HG02981 (cell line): Measurements from ENCODE around the gene PAX5.

Experiments
- ATAC-seq: cut with Tn5 transposase; IDR thresholded peaks from one replicate; pipeline ENCODE4 v1.9.1; 2021; ENCODE audit warnings: mild to moderate bottlenecking, moderate library complexity; ENCODE audit not compliant: unreplicated experiment

Gene PAX5

DNA sequence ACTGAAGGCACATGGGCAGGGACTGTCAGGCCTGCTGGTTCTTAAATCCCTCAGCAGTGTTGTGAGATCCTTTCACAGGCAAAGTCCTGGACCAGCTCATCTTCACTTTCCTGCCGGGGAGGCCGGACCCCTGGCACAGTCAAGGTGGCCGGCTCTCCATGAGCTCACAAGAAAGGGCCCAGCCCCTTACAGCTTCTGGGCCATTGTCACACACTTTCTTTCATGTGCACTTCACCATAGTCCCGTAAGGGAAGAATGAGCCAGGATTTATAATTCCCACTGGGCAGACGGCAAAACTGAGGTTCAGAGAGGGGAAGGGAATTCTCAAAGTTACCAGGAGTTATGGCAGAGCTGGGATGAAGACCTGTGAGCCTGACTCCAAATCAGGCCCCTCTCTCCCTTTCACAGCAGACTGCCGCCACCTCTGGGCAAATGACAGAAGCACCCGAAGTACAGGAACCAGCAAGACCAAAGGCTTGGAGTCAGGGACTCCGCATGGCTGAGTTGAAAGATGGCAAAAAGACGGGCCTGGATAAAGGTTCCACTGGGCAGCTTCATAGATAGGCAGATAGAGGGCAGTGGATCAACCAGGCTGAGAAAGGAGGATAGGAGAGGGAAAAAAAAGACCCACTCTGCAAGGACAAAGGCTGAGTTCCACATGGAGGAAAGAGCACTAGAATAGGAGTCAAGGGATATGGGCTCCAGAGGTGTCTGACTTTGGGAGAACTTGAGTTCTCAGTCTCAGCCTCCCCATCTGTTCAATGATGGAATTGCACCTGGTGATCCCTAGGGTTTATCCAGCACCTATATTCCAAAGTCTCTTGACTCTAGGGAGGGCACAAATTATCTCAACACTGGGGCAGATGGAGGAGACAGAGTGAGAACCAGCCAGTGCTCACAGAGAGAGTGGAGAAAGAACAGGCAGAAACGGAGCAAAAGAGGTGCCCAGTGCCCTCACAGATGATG, 128.7 kb downstream of the PAX5 start:
- no peak for ATAC-seq

- peak; percentile 67 for ATAC-seq
Measured at GRCh38 chr9:36903541-36904435, 130.3 kb downstream of the PAX5 start.

GRCh38 chr9:36902861-36903524, 131.1 kb downstream of the PAX5 start:
- no peak for ATAC-seq

- no peak for ATAC-seq
Measured at GRCh38 chr9:36902080-36902716, 131.9 kb downstream of the PAX5 start.

DNA sequence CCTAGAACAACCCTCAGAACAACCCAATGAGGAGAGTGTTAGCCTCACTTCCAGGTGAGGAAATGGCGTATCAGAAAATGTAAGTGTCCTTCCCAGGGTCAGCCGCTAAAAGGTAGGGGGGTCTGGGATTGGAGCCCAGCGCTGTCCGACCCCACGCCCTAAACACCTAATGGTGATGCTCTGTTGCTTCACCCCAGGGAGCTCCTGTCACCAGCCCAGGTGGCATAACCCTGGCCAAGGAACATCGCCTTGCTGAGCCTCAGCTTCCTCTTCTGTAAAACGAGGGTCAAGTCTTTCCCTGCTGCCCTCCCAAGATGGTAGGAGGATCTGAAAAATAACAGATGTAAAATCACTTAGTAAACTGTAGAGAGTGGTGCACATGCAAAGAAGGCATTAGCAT, 132.5 kb downstream of the PAX5 start:
- ATAC-seq = no peak

DNA sequence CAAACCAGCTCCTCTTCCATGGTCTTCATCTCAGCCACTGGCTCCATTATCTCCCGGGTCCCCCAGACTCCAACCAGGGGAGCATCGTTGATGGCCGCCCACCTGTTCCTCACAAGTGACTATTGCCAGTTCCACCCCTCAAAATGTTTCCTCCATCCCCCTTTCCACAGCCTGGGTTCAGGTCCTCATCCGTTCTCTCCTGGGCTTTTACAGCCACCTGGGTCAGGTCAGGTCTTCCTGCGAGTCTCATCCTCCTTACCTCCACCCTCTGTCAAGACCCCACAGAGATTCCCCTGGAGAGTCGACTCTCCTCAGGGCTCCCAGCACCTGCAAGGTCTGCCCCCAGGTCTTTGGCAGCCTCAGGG, 133.2 kb downstream of the PAX5 start:
- ATAC-seq = no peak

- ATAC-seq = no peak
Measured at GRCh38 chr9:36900136-36900855, 133.8 kb downstream of the PAX5 start.

DNA sequence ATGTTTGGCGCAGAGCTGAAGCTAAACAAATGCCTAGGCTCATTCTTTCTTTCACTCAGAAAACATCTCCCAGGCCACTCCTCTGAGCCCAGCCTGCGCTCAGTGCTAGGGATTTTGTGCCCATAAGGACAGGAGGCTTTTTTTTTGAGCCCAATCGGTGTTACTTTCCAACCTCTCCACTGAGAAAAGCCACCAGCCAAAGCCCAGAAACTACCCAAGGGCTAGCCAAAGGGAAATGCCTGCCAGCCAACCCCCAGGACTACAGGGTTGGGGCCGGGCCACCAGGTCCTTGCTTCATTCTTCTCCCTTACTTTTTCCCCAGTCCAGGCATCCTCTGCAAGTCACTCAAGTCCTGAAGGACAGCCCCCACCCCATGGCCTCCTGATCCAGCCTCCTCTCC, 134.7 kb downstream of the PAX5 start:
- no peak for ATAC-seq

DNA sequence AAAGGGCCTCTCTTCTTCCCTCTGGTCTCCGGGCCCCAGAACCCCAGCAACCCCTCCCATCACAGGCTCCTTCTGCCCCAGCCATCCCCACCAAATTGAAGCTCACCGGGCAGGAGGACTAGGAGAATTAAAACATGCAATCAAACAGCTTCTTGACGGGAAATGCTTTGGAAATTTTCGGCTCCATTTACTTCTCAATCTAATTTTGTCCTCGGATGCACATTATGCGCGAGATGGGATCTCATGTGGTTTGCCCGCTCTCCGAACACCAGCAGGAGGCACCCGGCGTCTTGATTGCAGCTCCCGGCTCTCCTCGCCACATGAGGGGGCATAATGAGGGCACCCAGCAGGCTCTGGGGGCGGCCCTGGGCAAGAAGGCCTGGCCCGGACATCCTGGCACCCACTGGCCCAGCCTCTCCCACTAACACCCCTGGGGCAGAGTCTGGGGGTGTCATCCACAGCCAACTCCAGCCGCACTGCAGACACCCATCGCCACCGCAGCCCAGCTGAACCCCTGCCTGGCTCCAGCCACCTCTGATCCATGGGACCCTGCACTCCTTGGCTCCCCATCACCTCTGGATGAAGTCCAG, 135.5 kb downstream of the PAX5 start:
- ATAC-seq = no peak

- ATAC-seq = no peak
Measured at GRCh38 chr9:36897478-36897877, 136.6 kb downstream of the PAX5 start.

- ATAC-seq = no peak
Measured at GRCh38 chr9:36897019-36897418, 137.0 kb downstream of the PAX5 start.

GRCh38 chr9:36896296-36896695, 137.8 kb downstream of the PAX5 start:
- ATAC-seq = no peak

DNA sequence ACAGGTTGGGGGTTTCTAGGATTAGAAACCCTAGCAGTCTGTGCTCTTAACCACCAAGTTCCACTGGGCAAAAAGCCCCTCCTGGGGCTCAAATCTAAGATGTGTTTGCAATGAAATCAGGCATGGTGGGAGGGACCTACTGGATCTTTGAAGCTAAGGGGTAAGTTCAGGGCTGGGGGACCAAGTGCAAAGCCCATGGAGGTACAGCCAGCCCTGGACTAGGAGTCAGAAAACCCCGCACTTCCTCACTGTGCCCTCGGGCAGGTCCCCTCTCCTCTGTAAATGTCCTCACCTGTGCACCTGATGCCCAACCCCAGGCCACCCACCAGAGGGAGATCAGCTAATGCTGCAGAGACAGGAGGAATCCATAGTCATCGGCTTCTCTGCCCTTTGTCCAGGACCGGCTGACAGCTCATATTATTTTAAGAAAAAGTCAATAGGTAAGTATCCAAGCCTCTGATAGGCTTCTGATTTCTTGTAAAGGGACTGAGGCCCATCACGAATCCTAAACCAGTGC, 138.3 kb downstream of the PAX5 start:
- ATAC-seq = no peak

DNA sequence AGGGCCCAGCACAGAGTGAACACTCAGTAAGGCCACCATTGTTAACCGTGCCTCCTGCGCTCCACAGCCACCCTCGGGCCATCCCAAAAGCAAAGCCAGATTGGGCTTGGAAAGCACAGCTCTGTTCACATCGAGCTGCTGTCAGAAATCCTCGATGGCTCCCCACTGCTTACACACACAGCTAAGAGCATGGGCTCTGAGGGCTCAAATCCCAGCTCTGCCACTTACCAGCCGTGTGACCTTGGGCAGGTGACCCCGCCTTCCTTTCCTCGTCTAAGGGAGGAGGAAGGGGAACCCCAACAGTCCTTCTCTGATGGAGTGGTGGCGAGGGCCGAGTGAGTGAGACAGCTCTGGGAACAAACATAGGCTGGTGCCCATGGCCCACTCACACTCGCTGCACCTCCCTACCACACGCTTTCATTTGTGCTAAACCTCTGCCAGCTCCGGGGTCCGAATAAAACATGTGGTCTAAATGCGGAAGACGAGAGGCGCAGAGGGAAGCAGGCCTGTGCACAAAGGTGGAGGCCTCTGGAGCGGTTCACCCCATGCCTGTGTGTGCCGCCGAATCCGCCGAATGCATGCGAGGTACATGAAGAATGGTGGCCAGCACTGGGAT, 139.3 kb downstream of the PAX5 start:
- no peak for ATAC-seq

GRCh38 chr9:36893911-36894310, 140.2 kb downstream of the PAX5 start:
- ATAC-seq = no peak

DNA sequence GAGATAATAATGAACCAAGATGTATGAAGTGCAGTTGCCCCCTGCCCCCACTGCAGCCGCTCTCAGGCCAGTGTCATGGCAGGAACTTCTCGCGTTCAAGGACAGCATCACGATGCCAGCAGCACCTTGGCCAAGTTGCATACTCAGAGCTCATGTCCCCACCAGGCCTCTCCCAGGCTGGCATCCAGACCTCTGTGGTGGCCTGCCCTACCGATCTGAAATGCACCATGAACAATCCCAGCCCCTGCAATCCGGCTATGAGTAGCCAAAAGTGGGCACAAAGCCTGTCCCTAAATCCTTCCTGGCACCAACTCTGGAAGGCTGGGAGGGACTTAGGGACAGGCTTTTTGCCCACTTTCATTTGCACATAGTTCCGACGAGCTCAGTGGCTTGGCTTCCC, 140.9 kb downstream of the PAX5 start:
- ATAC-seq = no peak

DNA sequence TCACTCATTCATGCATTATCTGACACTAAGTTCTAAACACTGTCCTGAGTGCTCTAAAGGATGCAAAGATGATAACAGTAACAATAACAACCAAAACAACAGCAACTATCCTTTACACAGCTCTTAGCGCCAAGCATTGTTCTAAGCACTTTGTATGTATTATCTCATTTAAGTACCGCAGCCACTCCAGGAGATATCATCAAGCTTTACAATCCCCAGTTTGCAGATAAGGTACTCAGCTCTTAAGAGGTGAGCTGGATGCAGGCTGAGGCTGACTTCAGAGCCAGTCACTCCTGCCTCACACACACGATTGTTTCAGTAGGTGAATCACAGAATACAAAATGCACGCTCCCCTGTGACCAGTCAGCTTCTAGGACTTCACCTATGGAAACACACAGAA, 141.8 kb downstream of the PAX5 start:
- ATAC-seq = no peak

- ATAC-seq = no peak
Measured at GRCh38 chr9:36891341-36891811, 142.7 kb downstream of the PAX5 start.

GRCh38 chr9:36889844-36890243, 144.2 kb downstream of the PAX5 start:
- ATAC-seq = no peak
